ENCODE results near the gene KRT83.

GRCh38 chr12:52313926-52314325, 7.3 kb downstream of the KRT83 start:
- TF ChIP-seq CTCF (conservative IDR thresholded peaks at IDR 0.05) (no peak), EZH2 (IDR thresholded peaks at IDR 0.05; ENCODE audit: low read depth) (no peak)

All from PC-9 (cell line).